K562 treated with DMSO at 1 percent for 4 hours (cell line): Measurements from ENCODE around the gene MICB. TPM values are rescaled to one million over a fixed set of nuclear protein-coding genes. Genes with fewer than 3 reads are reported as not detected.

Experiments
- total RNA-seq: library from RNA; unstranded; fragments of 300-600 nt; gene quantifications from 2 replicates; pipeline ENCODE4 v1.2.3, GENCODE V29; 2022; ENCODE audit not compliant: insufficient read depth

MICB gene
- total RNA-seq = 20.6 and 25.7 TPM in 2 replicates

DNA sequence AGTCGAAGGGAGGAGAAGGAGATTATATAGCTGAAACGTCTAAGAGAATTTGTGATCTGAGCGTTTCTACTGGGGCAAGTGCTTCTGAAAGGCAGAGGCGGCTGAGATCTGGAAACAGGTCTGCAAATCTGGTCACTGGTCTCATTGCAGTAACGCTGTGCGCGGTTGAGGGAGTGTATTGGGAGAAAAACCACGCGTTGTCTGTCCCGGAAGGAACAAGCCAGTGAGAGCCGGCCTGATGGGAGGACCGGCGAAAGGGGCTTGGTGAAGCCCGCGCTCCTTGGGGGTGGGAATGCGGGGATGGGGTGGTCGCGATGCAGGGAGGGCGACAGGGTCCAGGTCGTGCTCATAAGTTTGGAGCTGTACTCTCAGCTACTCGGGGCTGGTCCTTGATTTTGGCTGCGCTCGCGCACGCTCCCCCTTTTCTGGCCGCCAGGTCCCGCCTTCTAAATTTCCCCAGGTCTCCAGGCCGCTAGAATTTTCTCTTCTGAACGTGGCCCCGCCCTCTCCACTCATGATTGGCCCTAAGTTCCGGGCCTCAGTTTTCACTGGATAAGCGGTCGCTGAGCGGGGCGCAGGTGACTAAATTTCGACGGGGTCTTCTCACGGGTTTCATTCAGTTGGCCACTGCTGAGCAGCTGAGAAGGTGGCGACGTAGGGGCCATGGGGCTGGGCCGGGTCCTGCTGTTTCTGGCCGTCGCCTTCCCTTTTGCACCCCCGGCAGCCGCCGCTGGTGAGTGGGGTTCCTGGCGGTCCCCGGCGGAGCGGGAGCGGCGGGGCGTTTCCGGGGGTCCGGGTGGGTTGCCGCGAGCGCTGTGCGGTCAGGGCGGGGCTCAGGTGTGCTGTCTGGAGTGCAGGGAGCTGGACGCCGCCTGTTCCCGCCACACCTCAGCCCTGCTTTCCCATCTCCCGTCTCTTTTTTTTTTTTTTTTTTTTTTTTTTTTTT, at the start of gene MICB:
Gene MICB (plus strand): TSS at position 615 of the 946 bp plus-strand sequence. CDS start 49 bp downstream, at position 664.

DNA sequence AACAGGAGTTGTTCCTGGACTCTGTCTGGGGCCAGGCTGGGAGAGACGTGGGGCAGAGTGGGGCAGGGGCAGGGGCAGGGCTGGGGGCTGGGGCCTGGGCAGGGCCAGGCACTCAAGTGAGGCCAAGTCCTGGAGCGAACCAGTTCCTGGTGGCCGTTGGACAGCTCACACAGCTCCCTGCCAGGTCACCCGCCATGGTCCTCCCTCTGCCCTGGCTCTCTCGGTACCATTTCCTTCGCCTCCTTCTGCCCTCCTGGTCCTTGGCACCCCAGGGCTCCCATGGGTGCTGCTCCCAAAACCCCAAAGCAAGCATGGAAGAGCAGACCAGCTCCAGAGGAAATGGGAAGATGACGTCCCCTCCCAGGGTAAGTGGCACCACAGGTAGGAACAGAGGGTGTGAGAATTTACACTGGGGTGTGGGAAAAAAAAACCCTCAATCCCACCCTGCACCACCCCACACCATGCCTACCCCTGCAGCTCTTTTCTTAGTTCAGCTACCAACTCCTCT, 30.9 kb downstream of the MICB start, which contains the start of gene MCCD1:
Gene MCCD1 (plus strand): TSS at position 142 of the 508 bp plus-strand sequence. CDS start 53 bp downstream, at position 195.

DNA sequence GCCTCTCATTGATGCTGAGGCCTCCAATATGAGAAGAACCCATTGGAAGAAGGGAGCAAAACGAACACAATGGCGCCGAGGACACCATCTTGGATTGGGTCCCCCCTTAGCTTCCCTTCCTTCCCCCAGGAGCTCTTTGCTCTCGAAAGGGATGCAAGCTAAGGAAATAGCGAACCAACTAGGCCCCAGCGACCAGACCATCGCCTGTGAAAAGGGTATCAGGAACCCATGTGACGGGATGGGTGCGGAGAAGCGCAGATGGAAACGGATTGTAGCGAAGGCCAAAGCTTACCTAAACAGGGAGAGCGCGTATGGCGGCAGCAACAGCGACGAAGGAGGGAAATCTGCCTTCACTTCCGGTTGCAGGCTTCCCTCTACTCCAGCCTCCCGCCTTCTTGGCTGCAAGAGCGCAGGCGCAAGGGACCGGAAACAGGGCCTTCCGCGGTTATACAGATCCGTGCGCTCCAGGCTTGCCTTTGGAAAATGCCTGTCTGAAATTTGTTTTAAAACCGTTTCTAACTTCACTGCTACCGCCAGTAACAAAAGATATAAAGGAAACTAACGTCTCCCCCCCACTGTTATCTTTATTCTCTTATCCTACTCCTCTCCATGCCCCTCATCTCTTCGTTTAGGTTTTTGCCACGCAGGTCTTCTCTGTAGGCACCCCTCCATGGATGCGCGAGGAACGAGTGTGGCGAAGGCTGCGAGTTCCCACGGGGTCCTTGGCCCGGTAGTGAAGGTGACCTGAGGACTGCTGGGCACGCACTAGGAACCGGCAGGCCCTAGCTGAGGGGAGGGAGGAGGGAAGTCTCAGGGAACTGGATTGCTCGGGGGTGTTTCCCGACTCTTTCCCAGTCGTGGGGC, 43.9 kb downstream of the MICB start, which contains the start of gene DDX39B:
Gene DDX39B (minus strand): TSS at position 346 of the 864 bp plus-strand sequence. CDS start 1,471 bp downstream, outside the sequence.

DNA sequence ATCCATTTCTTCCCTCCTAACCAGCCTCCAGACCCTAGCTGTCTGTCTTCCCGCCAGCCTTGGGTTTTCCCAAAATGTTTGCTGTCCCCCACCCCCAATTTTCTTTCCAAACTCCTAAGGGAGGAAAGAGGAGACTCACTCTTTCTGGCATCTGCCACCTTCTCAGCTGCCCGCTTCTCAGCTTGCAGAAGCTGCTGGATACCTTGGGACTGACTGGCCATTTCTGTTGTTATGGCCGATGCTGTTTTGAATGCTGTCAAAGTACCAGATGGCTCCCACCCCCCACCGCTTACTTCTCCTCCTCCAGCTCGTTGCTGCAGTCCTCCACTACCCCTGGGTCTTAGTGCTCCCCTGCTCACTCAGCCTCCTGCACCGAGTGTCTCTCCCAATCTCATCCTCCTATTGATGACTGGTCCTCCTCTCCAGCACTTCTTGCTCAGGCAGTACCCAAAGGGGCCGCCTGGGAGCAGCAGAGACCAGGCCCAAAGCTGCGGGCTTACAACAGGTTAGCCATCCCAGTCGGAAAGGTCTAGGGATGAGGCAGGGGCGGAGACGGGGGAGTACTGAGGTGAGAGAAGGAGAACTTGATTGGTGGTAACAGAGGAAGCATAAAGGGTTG, 48.5 kb downstream of the MICB start, which contains the start of gene ATP6V1G2:
Gene ATP6V1G2 (minus strand): TSS at position 270 of the 619 bp plus-strand sequence. CDS start 49 bp downstream, at position 221.

DNA sequence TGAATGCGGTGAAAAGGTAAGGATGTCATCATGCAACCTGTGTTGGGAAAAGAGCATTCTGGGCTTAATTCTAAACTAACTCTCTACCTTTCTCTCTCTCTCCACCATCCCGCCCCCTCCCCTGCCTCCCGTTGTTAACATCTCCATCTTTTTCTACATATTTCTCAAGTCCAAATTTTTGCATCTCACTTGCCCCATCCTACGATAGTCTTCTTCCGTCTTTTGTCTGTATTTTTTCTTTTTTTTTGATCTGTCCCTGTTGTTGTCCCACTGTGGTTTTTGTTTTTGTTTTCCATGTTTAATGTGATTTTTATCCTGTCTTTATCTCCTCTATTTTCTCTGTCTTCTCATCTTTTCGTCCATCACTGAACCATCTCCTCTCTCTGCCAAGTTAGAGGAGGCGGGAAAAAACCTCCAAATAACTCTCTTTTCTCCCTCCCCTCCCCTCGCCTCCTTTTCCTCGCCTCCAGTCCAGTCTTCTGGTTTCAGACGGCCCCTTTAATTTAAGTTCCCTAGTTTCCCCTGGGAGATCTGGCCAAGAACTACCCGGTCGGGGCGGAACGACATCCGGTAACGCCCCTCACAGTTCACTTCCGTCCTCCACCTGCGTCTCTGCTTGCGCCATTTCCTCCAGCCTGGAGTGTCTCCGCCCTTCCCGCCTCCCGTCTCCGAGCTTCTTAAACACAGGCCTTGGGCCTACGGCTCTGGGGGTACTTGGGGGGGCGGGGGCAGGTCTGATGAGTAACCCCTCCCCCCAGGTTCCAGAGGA, 49.2 kb downstream of the MICB start, which contains the start of gene NFKBIL1:
Gene NFKBIL1 (plus strand): TSS at position 651 of the 769 bp plus-strand sequence. CDS start 87 bp downstream, at position 738.

Other genes with a start within 250 kb of the MICB start
- gene HLA-C, start 226.1 kb upstream of the MICB start, total RNA-seq = 21.1 and 22.6 TPM in 2 replicates
- gene HLA-B, start 141.0 kb upstream of the MICB start, total RNA-seq = 3.0 and 3.9 TPM in 2 replicates
- 24.3 and 25.4 TPM in 2 replicates for gene MICA, start 94.5 kb upstream of the MICB start, total RNA-seq
- gene MCCD1, start 30.8 kb downstream of the MICB start, total RNA-seq = not detected in 2 replicates
- 175 and 204 TPM in 2 replicates for gene DDX39B, start 43.9 kb downstream of the MICB start, total RNA-seq
- not detected in 2 replicates for gene ATP6V1G2, start 48.5 kb downstream of the MICB start, total RNA-seq
- 54.0 and 55.3 TPM in 2 replicates for gene NFKBIL1, start 49.5 kb downstream of the MICB start, total RNA-seq
- gene LTA, start 74.1 kb downstream of the MICB start, total RNA-seq = not detected in 2 replicates
- 0.39 TPM in 1 of 2 replicates, not detected in the other for gene TNF, start 77.4 kb downstream of the MICB start, total RNA-seq
- not detected in 2 replicates for gene LTB, start 84.3 kb downstream of the MICB start, total RNA-seq
- 8.0 and 9.8 TPM in 2 replicates for gene LST1, start 88.1 kb downstream of the MICB start, total RNA-seq
- 1.7 TPM in 1 of 2 replicates, not detected in the other for gene NCR3, start 94.9 kb downstream of the MICB start, total RNA-seq
- gene AIF1, start 117.1 kb downstream of the MICB start, total RNA-seq = 26.7 and 27.1 TPM in 2 replicates
- gene PRRC2A, start 122.6 kb downstream of the MICB start, total RNA-seq = 185 and 248 TPM in 2 replicates
- gene BAG6, start 154.5 kb downstream of the MICB start, total RNA-seq = 380 and 409 TPM in 2 replicates
- 8.4 and 11.2 TPM in 2 replicates for gene APOM, start 157.7 kb downstream of the MICB start, total RNA-seq
- 17.7 and 18.6 TPM in 2 replicates for gene C6orf47, start 162.6 kb downstream of the MICB start, total RNA-seq
- 23.4 and 36.8 TPM in 2 replicates for gene GPANK1, start 166.9 kb downstream of the MICB start, total RNA-seq
- 613 and 654 TPM in 2 replicates for gene CSNK2B, start 167.9 kb downstream of the MICB start, total RNA-seq
- 5.0 and 12.4 TPM in 2 replicates for gene LY6G5B, start 171.8 kb downstream of the MICB start, total RNA-seq
- 3.4 TPM in 1 of 2 replicates, not detected in the other for gene LY6G5C, start 182.9 kb downstream of the MICB start, total RNA-seq
- gene ABHD16A, start 205.2 kb downstream of the MICB start, total RNA-seq = 91.1 and 99.5 TPM in 2 replicates
- not detected in 2 replicates for gene LY6G6F, start 208.7 kb downstream of the MICB start, total RNA-seq
- gene LY6G6D, start 217.2 kb downstream of the MICB start, total RNA-seq = not detected in 2 replicates
- gene LY6G6C, start 223.6 kb downstream of the MICB start, total RNA-seq = not detected in 2 replicates
- 0.51 TPM in 1 of 2 replicates, not detected in the other for gene MPIG6B, start 225.2 kb downstream of the MICB start, total RNA-seq
- 66.8 and 75.1 TPM in 2 replicates for gene DDAH2, start 231.2 kb downstream of the MICB start, total RNA-seq
- gene CLIC1, start 238.4 kb downstream of the MICB start, total RNA-seq = 1,213 and 1,370 TPM in 2 replicates
- 22.0 and 30.3 TPM in 2 replicates for gene MSH5, start 241.9 kb downstream of the MICB start, total RNA-seq